B cell (primary cell): ENCODE measurements around the gene SNRPN. TPM values are rescaled to one million over a fixed set of nuclear protein-coding genes. Genes with fewer than 3 reads are reported as not detected.

ENCODE experiments used
- ATAC-seq: fragments of 200-7000 bp; cut with Tn5 transposase; one replicate; pipeline ENCODE4 v1.10.0; 2021; ENCODE audit warnings: low read depth, mild to moderate bottlenecking, moderate number of reproducible peaks, moderate library complexity
- CTCF ChIA-PET: fragments of 350-600 bp; sonication (Branson Sonifier 250); formaldehyde crosslinking; loops from one replicate; lab custom pipeline; 2021; ENCODE audit warnings: antibody characterized with exemption, inconsistent platforms; lab: Charles Lee
- POLR2A ChIA-PET: fragments of 350-600 bp; sonication (Branson Sonifier 250); formaldehyde crosslinking; loops from one replicate; lab custom pipeline; 2021; ENCODE audit warnings: antibody characterized with exemption; lab: Charles Lee
- DNase-seq: peaks from one replicate; pipeline ENCODE4 v3.0.0; 2013
- H2AFZ ChIP-seq: 2 replicates; pipeline ENCODE4 v1.6.1; 2012; ENCODE audit warnings: mild to moderate bottlenecking, low read depth, low read length; ENCODE audit not compliant: insufficient read depth, poor library complexity, severe bottlenecking
- H3K27ac ChIP-seq, 2 donors: 1 replicate in 1 of 2; 2 replicates in 1 of 2; pipeline ENCODE4 v1.5.1; 2012 to 2013; ENCODE audit warnings: low read length in 2 of 2, mild to moderate bottlenecking in 2 of 2, moderate library complexity in 1 of 2
- H3K27me3 ChIP-seq, 4 experiments: fragments of 200-600 bp in 1 of 4; sonication (generic) in 1 of 4; replicated peaks in 1 of 4; 1 replicate in 2 of 4; 2 replicates in 2 of 4; pipeline versions ENCODE4 v1.6.1 to v1.7.0; 2013 to 2016; ENCODE audit warnings: low read length in 3 of 4, mild to moderate bottlenecking in 2 of 4, mixed read lengths in 1 of 4, moderate library complexity in 1 of 4; ENCODE audit not compliant: insufficient read depth in 4 of 4, control insufficient read depth in 3 of 4; ENCODE audit errors: control extremely low read depth in 1 of 4
- H3K36me3 ChIP-seq, 2 experiments: replicated peaks in 1 of 2; 1 replicate in 1 of 2; 2 replicates in 1 of 2; pipeline versions ENCODE4 v1.6.1 to v1.7.1; 2013; ENCODE audit warnings: low read length in 1 of 2; ENCODE audit not compliant: insufficient read depth in 2 of 2, control insufficient read depth in 1 of 2; ENCODE audit errors: control extremely low read depth in 1 of 2, extremely low read depth in 1 of 2
- H3K4me1 ChIP-seq, 2 donors: fragments of 200-600 bp in 1 of 2; sonication (generic) in 1 of 2; 1 replicate in 1 of 2; 2 replicates in 1 of 2; pipeline versions ENCODE4 v1.5.1 to v1.6.1; 2013 to 2017; ENCODE audit warnings: low read length in 2 of 2; ENCODE audit not compliant: control insufficient read depth in 2 of 2, insufficient read depth in 2 of 2
- H3K4me2 ChIP-seq: replicated peaks from 2 replicates; pipeline ENCODE3; 2012; ENCODE audit warnings: mild to moderate bottlenecking, low read depth, low read length; ENCODE audit not compliant: poor library complexity, severe bottlenecking
- H3K4me3 ChIP-seq, 5 experiments: fragments of 200-600 bp in 1 of 5; sonication (generic) in 1 of 5; 1 replicate in 3 of 5; 2 replicates in 2 of 5; pipeline versions ENCODE4 v1.5.1 to v1.7.0; 2011 to 2016; ENCODE audit warnings: low read length in 4 of 5, mild to moderate bottlenecking in 4 of 5, low read depth in 2 of 5, control low read depth in 1 of 5, moderate library complexity in 1 of 5; ENCODE audit not compliant: insufficient read depth in 1 of 5; ENCODE audit errors: control extremely low read depth in 1 of 5, extremely low read depth in 1 of 5
- H3K79me2 ChIP-seq: fragments of 200-600 bp; sonication (generic); one replicate; pipeline ENCODE4 v1.6.0; 2016; ENCODE audit warnings: low read length; ENCODE audit not compliant: control insufficient read depth, insufficient read depth
- H3K9ac ChIP-seq: fragments of 200-600 bp; sonication (generic); 2 replicates; pipeline ENCODE4 v1.6.1; 2017; ENCODE audit warnings: mild to moderate bottlenecking, low read length, moderate library complexity
- H3K9me3 ChIP-seq, 3 donors: one replicate each; pipeline versions ENCODE4 v1.6.1 to v1.7.1; 2013; ENCODE audit warnings: low read length in 2 of 3; ENCODE audit not compliant: control insufficient read depth in 2 of 3, insufficient read depth in 1 of 3; ENCODE audit errors: control extremely low read depth in 1 of 3
- H4K20me1 ChIP-seq: 2 replicates; pipeline ENCODE4 v1.6.0; 2012; ENCODE audit warnings: mild to moderate bottlenecking, low read length; ENCODE audit not compliant: insufficient read depth, control insufficient read depth, poor library complexity, severe bottlenecking
- H3K27ac Mint-ChIP-seq: one replicate; pipeline ENCODE4 v1.8.0; 2021; ENCODE audit warnings: mixed read lengths
- H3K27me3 Mint-ChIP-seq: one replicate; pipeline ENCODE4 v1.8.0; 2021; ENCODE audit warnings: mixed read lengths
- H3K4me1 Mint-ChIP-seq: one replicate; pipeline ENCODE4 v1.8.0; 2021; ENCODE audit warnings: mixed read lengths
- H3K4me3 Mint-ChIP-seq: one replicate; pipeline ENCODE4 v1.8.0; 2021; ENCODE audit warnings: mixed read lengths
- H3K9me3 Mint-ChIP-seq: one replicate; pipeline ENCODE4 v1.8.0; 2022; ENCODE audit warnings: mixed read lengths; ENCODE audit not compliant: insufficient read depth
- EZH2 ChIP-seq: IDR thresholded peaks from 2 replicates; pipeline ENCODE4 v1.6.1; 2012; ENCODE audit warnings: borderline replicate concordance, low read depth, mild to moderate bottlenecking, moderate library complexity, low read length; ENCODE audit not compliant: insufficient read depth, poor library complexity, severe bottlenecking
- WGBS: methylation state at CpG from one replicate; pipeline ENCODE4 v1.1.5; 2013; ENCODE audit warnings: missing lambda C conversion rate; ENCODE audit not compliant: insufficient coverage; 5-methylcytosine and 5-hydroxymethylcytosine counted together
- intact Hi-C: fragments of 100-400 bp; cut with micrococcal nuclease; formaldehyde crosslinking; loops from one replicate; pipeline ENCODE4 v1.10.0; 2022
- polyA plus RNA-seq: library from polyadenylated mRNA; depleted of rRNA; stranded (reverse); fragments of >200 nt; gene quantifications from 2 replicates; pipeline ENCODE4 v1.2.3, GENCODE V29; 2012
- total RNA-seq, 2 donors: library from RNA; stranded (reverse); fragments of 120-200 nt in 1 of 2; gene quantifications; 1 replicate in 1 of 2; 2 replicates in 1 of 2; pipeline versions ENCODE4 v1.2.3 to v1.2.4, GENCODE V29; 2013 to 2022
- TF ChIP-seq, protein P1 (sequence below): fragments of 200-600 bp; IDR thresholded peaks from one replicate; pipeline ENCODE4 v1.8.0; 2022; ENCODE audit warnings: antibody characterized with exemption, mild to moderate bottlenecking

Gene SNRPN
- total and polyA plus RNA-seq, 2 donors (not counting 1 experiment from before 2014, with no cell fraction given) = 83.6 to 119 TPM

DNA sequence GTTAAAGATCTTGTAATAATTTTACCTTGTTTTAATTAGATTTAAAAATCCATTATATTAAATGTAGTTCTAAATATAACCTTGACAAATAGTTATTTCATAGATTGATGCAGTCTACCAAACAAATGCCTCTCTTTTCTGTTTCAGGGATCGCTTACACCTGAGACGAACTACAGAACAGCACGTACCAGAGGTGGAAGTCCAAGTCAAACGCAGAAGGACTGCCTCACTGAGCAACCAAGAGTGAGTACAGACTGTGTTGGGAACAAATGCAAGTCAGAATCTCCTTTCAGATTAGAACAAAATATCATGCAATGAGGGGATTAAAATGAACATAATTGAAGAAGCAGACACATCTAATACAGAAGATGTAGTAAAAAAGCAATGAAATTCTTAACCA lies 7.2 kb downstream of the SNRPN start:
- TF ChIP-seq, protein P1, sequence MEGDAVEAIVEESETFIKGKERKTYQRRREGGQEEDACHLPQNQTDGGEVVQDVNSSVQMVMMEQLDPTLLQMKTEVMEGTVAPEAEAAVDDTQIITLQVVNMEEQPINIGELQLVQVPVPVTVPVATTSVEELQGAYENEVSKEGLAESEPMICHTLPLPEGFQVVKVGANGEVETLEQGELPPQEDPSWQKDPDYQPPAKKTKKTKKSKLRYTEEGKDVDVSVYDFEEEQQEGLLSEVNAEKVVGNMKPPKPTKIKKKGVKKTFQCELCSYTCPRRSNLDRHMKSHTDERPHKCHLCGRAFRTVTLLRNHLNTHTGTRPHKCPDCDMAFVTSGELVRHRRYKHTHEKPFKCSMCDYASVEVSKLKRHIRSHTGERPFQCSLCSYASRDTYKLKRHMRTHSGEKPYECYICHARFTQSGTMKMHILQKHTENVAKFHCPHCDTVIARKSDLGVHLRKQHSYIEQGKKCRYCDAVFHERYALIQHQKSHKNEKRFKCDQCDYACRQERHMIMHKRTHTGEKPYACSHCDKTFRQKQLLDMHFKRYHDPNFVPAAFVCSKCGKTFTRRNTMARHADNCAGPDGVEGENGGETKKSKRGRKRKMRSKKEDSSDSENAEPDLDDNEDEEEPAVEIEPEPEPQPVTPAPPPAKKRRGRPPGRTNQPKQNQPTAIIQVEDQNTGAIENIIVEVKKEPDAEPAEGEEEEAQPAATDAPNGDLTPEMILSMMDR = no peak
- no peak for ATAC-seq
- Mint-ChIP-seq H3K27ac (no peak overlapping the region), H3K9me3 (peaks cover 8% of the 10 kb centered on the region), H3K4me1 (peaks cover 27% of the 10 kb centered on the region), H3K27me3 (no peaks in the 10 kb centered on the region), H3K4me3 (no peak overlapping the region)
- CTCF ChIA-PET = no interaction called here
- no peaks in the 10 kb centered on the region for H3K27me3 ChIP-seq
- no peak overlapping the region for H2AFZ ChIP-seq
- no peak overlapping the region for H3K9ac ChIP-seq
- H3K4me1 ChIP-seq = peaks cover 11% of the 10 kb centered on the region in 2 donors
- WGBS = no CpG with 5 or more reads among the region's 4 CpGs
- POLR2A ChIA-PET = no interaction called here
- intact Hi-C loops = no loop called here
- no peak overlapping the region for H3K4me3 ChIP-seq
- H3K36me3 ChIP-seq = peaks cover 1 to 38% of the 10 kb centered on the region in 2 experiments
- no peak overlapping the region for H3K27ac ChIP-seq
- no peak for DNase-seq
- H3K4me2 ChIP-seq = no peak overlapping the region
- H4K20me1 ChIP-seq = peaks cover 7% of the 10 kb centered on the region
- H3K79me2 ChIP-seq = peaks cover 71% of the 10 kb centered on the region
- H3K9me3 ChIP-seq = peaks cover 3 to 21% (median 7%) of the 10 kb centered on the region in 3 donors

DNA sequence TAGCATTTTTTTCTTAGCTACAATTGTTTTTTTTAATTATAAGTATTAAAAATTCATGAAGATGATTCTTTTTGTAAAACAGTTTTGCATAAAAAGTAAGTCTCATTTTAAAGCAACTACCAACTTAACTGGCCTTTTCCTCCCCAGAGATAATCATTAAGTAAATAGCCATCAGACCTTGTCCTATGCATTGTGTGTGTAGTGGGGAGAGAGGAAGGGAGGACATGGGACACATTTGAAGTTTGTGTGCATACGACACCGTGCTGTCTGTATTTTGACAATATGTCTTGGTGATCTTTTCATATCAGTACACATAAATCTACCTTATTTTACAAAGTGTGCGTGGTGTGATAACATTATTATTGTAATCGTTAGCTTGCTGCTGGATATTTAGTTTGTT lies 8.1 kb downstream of the SNRPN start:
- H3K79me2 ChIP-seq = peaks cover 67% of the 10 kb centered on the region
- H3K36me3 ChIP-seq = peaks cover 1 to 42% of the 10 kb centered on the region in 2 experiments
- POLR2A ChIA-PET = no interaction called here
- CTCF ChIA-PET = no interaction called here
- H3K27ac ChIP-seq = no peak overlapping the region
- no peak for TF ChIP-seq EZH2
- TF ChIP-seq, protein P1 = no peak
- DNase-seq = no peak
- H3K4me2 ChIP-seq = no peak overlapping the region
- no peaks in the 10 kb centered on the region for H3K27me3 Mint-ChIP-seq
- H3K9ac ChIP-seq = no peak overlapping the region
- H3K27ac Mint-ChIP-seq = no peak overlapping the region
- WGBS = 92% methylated on average over 2 of the region's 4 CpGs
- no peaks in the 10 kb centered on the region for H3K27me3 ChIP-seq
- peaks cover 21% of the 10 kb centered on the region for H3K4me1 Mint-ChIP-seq
- no peak for ATAC-seq
- H2AFZ ChIP-seq = no peak overlapping the region
- peaks cover 9% of the 10 kb centered on the region for H3K9me3 Mint-ChIP-seq
- intact Hi-C loops = no loop called here
- peaks cover 3 to 25% (median 7%) of the 10 kb centered on the region in 3 donors for H3K9me3 ChIP-seq
- peaks cover 7% of the 10 kb centered on the region for H4K20me1 ChIP-seq
- peaks cover 5 to 9% of the 10 kb centered on the region in 2 donors for H3K4me1 ChIP-seq
- H3K4me3 ChIP-seq = no peak overlapping the region
- no peak overlapping the region for H3K4me3 Mint-ChIP-seq
